Erythroblast (primary cell): ENCODE data around the gene INTS11.

Source experiments
- GATA1 ChIP-seq: IDR thresholded peaks from 2 replicates; pipeline ENCODE4 v1.6.1; 2011; ENCODE audit warnings: low read depth, mild to moderate bottlenecking, control low read depth, low read length, moderate library complexity
- POLR2A ChIP-seq: IDR thresholded peaks from 2 replicates; pipeline ENCODE4 v1.6.1; 2011; ENCODE audit warnings: mild to moderate bottlenecking, low read length

GRCh38 chr1:1272341-1273208 lies 51.9 kb downstream of the INTS11 start:
- TF ChIP-seq POLR2A, result no peak
- no peak for TF ChIP-seq GATA1
